Colonic mucosa (tissue), 4 donors: Measurements from ENCODE around the gene ENPEP. TPM values are rescaled to one million over a fixed set of nuclear protein-coding genes. Genes with fewer than 3 reads are reported as not detected.
"Not testable (repeated sequence)": the region's sequence is repeated elsewhere in the genome, so short reads cannot be mapped to it uniquely, and the experiment has no call there.

Experiments used
- DNase-seq: peaks from one replicate; pipeline ENCODE4 v3.0.0-alpha.2; 2020
- H3K27ac ChIP-seq: fragments of 200-600 bp; one replicate; pipeline ENCODE4 v1.8.0; 2021
- H3K27me3 ChIP-seq: fragments of 200-600 bp; one replicate; pipeline ENCODE4 v1.8.0; 2021
- H3K36me3 ChIP-seq: fragments of 200-600 bp; one replicate; pipeline ENCODE4 v1.8.0; 2021
- H3K4me1 ChIP-seq: fragments of 200-600 bp; one replicate; pipeline ENCODE4 v1.8.0; 2021; ENCODE audit warnings: mild to moderate bottlenecking
- H3K4me3 ChIP-seq: fragments of 200-600 bp; one replicate; pipeline ENCODE4 v1.8.0; 2021
- H3K9ac ChIP-seq, 2 donors: one replicate each; pipeline ENCODE4 v1.7.0; 2013; ENCODE audit warnings: control low read depth in 2 of 2, low read depth in 2 of 2, low read length in 2 of 2
- H3K9me3 ChIP-seq: fragments of 200-600 bp; one replicate; pipeline ENCODE4 v1.8.0; 2021
- CTCF ChIP-seq: fragments of 200-600 bp; IDR thresholded peaks from one replicate; pipeline ENCODE4 v1.8.0; 2022; ENCODE audit warnings: antibody characterized with exemption, mild to moderate bottlenecking
- intact Hi-C: fragments of 100-400 bp; cut with DNase I; formaldehyde crosslinking; loops from one replicate; pipeline ENCODE4 v1.14.1; 2022
- total RNA-seq, 2 donors: library from RNA; stranded (reverse); fragmentation: NEBNext Ultra II Directional in 1 of 2; extraction: Animal tissue kit (Norgen Biotek cat#: 25700) in 1 of 2; gene quantifications; one replicate each; pipeline ENCODE4 v1.2.1, GENCODE V29; 2021
- donor health status: healthy.
- donor health status: DM: no; HTN: no; CAD: no.
- donor health status: DM: no; HTN: no; CAD: no.

Gene ENPEP
- total RNA-seq, 2 donors from 2014 or later = 0.27 to 0.88 TPM

GRCh38 chr4:110483516-110483915, 7.6 kb downstream of the ENPEP start:
- no peaks in the 10 kb centered on the region for H3K27me3 ChIP-seq
- DNase-seq = no peak
- intact Hi-C loops = no loop called here
- no peaks in the 10 kb centered on the region for H3K36me3 ChIP-seq
- TF ChIP-seq CTCF = no peak
- no peak overlapping the region for H3K27ac ChIP-seq
- H3K4me3 ChIP-seq = no peak overlapping the region
- no peak overlapping the region for H3K9ac ChIP-seq
- peaks cover 5% of the 10 kb centered on the region for H3K4me1 ChIP-seq
- H3K9me3 ChIP-seq = no peaks in the 10 kb centered on the region

- H3K27me3 ChIP-seq = no peaks in the 10 kb centered on the region
- TF ChIP-seq CTCF = no peak
- H3K36me3 ChIP-seq = no peaks in the 10 kb centered on the region
- no peaks in the 10 kb centered on the region for H3K9me3 ChIP-seq
- H3K9ac ChIP-seq = no peak overlapping the region
- peaks cover 5% of the 10 kb centered on the region for H3K4me1 ChIP-seq
- intact Hi-C loops = no loop called here
- DNase-seq = no peak
- H3K27ac ChIP-seq = no peak overlapping the region
- no peak overlapping the region for H3K4me3 ChIP-seq
Measured at GRCh38 chr4:110484029-110484428, 8.1 kb downstream of the ENPEP start.

- no peak for TF ChIP-seq CTCF
- Histone ChIP-seq H3K36me3 (no peaks in the 10 kb centered on the region), H3K9ac (no peak overlapping the region), H3K9me3 (no peaks in the 10 kb centered on the region), H3K4me3 (no peak overlapping the region), H3K27ac (no peak overlapping the region), H3K4me1 (peaks cover 5% of the 10 kb centered on the region), H3K27me3 (no peaks in the 10 kb centered on the region)
- intact Hi-C loops = no loop called here
- DNase-seq = no peak
Measured at GRCh38 chr4:110484767-110485166, 8.8 kb downstream of the ENPEP start.

- no peaks in the 10 kb centered on the region for H3K36me3 ChIP-seq
- H3K9ac ChIP-seq = no peak overlapping the region
- no peaks in the 10 kb centered on the region for H3K9me3 ChIP-seq
- no peak for DNase-seq
- H3K27me3 ChIP-seq = no peaks in the 10 kb centered on the region
- intact Hi-C loops = no loop called here
- H3K4me3 ChIP-seq = no peak overlapping the region
- H3K4me1 ChIP-seq = peaks cover 5% of the 10 kb centered on the region
- no peak overlapping the region for H3K27ac ChIP-seq
- TF ChIP-seq CTCF = no peak
Measured at GRCh38 chr4:110485452-110485851, 9.5 kb downstream of the ENPEP start.

- H3K9ac ChIP-seq = no peak overlapping the region
- no peak overlapping the region for H3K27ac ChIP-seq
- H3K36me3 ChIP-seq = no peaks in the 10 kb centered on the region
- H3K27me3 ChIP-seq = no peaks in the 10 kb centered on the region
- no peaks in the 10 kb centered on the region for H3K9me3 ChIP-seq
- peaks cover 5% of the 10 kb centered on the region for H3K4me1 ChIP-seq
- intact Hi-C loops = no loop called here
- TF ChIP-seq CTCF = no peak
- no peak overlapping the region for H3K4me3 ChIP-seq
- DNase-seq = no peak
Measured at GRCh38 chr4:110486256-110486655, 10.3 kb downstream of the ENPEP start.

GRCh38 chr4:110486850-110487249, 10.9 kb downstream of the ENPEP start:
- DNase-seq, H3K4me1 ChIP-seq, H3K4me3 ChIP-seq, intact Hi-C loops, H3K9ac ChIP-seq, H3K9me3 ChIP-seq, H3K27ac ChIP-seq, H3K27me3 ChIP-seq, H3K36me3 ChIP-seq: not testable (repeated sequence)
